HepG2 (cell line): Measurements from ENCODE around the gene PPFIA4. TPM values are rescaled to one million over a fixed set of nuclear protein-coding genes. Genes with fewer than 3 reads are reported as not detected.

Experiments used
- ATAC-seq: fragments of 200-7000 bp; cut with Tn5 transposase; 3 replicates; pipeline ENCODE4 v1.9.1; 2020; ENCODE audit warnings: mild to moderate bottlenecking, moderate library complexity
- BruUV-seq: library from RNA; stranded (reverse); fragments of 400-500 nt; replicated peaks from 2 replicates; lab custom pipeline; 2021; lab: Mats Ljungman, UMichigan
- CTCF ChIA-PET: fragments of 300-600 bp; formaldehyde crosslinking; extraction: SDS; loops from one replicate; lab custom pipeline; 2021; ENCODE audit warnings: low total read pairs, inconsistent platforms, low intra/inter-chr PET ratio; lab: Yijun Ruan, JAX
- POLR2A ChIA-PET: fragments of 350-600 bp; sonication (Branson Sonifier 250); formaldehyde crosslinking; loops from one replicate; lab custom pipeline; 2020; ENCODE audit warnings: antibody characterized with exemption, inconsistent platforms; lab: Yijun Ruan, JAX
- DNase-seq: peaks from one replicate; pipeline ENCODE4 v3.0.0-alpha.2; 2015; ENCODE audit warnings: low spot score
- FAIRE-seq: peaks from 3 replicates; lab custom pipeline; 2011; peaks lifted over from hg19 to GRCh38; lab: Jason Lieb, UNC
- H2AFZ ChIP-seq: one replicate; pipeline ENCODE4 v1.6.1; 2011; ENCODE audit warnings: low read length, inconsistent platforms
- H3K27ac ChIP-seq: fragments of 300-600 bp; 3 replicates; pipeline ENCODE4 v1.8.0; 2011; ENCODE audit warnings: mixed run types, mild to moderate bottlenecking, mixed read lengths, low read length, inconsistent platforms; ENCODE audit not compliant: insufficient read depth; ENCODE audit errors: extremely low read length
- H3K27me3 ChIP-seq, 2 experiments: fragments of 200-600 bp in 1 of 2; 2 replicates in 1 of 2; 3 replicates in 1 of 2; pipeline versions ENCODE4 v1.6.0 to v1.8.0; 2011; ENCODE audit warnings: low read length in 2 of 2, mild to moderate bottlenecking in 2 of 2, moderate library complexity in 2 of 2, inconsistent platforms in 1 of 2; ENCODE audit not compliant: insufficient read depth in 2 of 2, control insufficient read depth in 1 of 2
- H3K36me3 ChIP-seq, 2 experiments: fragments of 200-600 bp in 1 of 2; replicated peaks in 1 of 2; 2 replicates in 1 of 2; 3 replicates in 1 of 2; pipeline versions ENCODE4 v1.5.1 to v1.8.0; 2011; ENCODE audit warnings: low read length in 2 of 2, inconsistent platforms in 1 of 2; ENCODE audit not compliant: insufficient read depth in 2 of 2, control insufficient read depth in 1 of 2
- H3K4me1 ChIP-seq: 2 replicates; pipeline ENCODE4 v1.5.1; 2012; ENCODE audit warnings: low read length, inconsistent platforms; ENCODE audit not compliant: insufficient read depth
- H3K4me2 ChIP-seq: 2 replicates; pipeline ENCODE4 v1.6.0; 2011; ENCODE audit warnings: low read depth, low read length, inconsistent platforms
- H3K4me3 ChIP-seq, 3 experiments: fragments of 200-600 bp in 1 of 3; sonication (generic), shearing (Covaris generic) in 1 of 3; replicated peaks in 1 of 3; 2 replicates each; pipeline ENCODE4 v1.5.1; 2011 to 2016; ENCODE audit warnings: low read length in 3 of 3, inconsistent platforms in 2 of 3, low read depth in 2 of 3, mild to moderate bottlenecking in 2 of 3, control low read depth in 1 of 3, mixed read lengths in 1 of 3; ENCODE audit not compliant: insufficient read depth in 1 of 3
- H3K79me2 ChIP-seq: one replicate; pipeline ENCODE4 v1.6.1; 2011; ENCODE audit warnings: low read length, inconsistent platforms; ENCODE audit not compliant: insufficient read depth
- H3K9ac ChIP-seq: 2 replicates; pipeline ENCODE4 v1.6.0; 2011; ENCODE audit warnings: mild to moderate bottlenecking, low read depth, low read length, inconsistent platforms; ENCODE audit not compliant: insufficient read depth
- H3K9me3 ChIP-seq: 2 replicates; pipeline ENCODE4 v1.5.1; 2012; ENCODE audit warnings: mild to moderate bottlenecking, low read length
- H4K20me1 ChIP-seq: 2 replicates; pipeline ENCODE4 v1.6.0; 2011; ENCODE audit warnings: inconsistent platforms, mild to moderate bottlenecking, low read length, moderate library complexity; ENCODE audit not compliant: insufficient read depth
- GFI1 ChIP-seq: sonication (generic); formaldehyde crosslinking; IDR thresholded peaks from 2 replicates; pipeline ENCODE4 v1.5.0; 2020; ENCODE audit warnings: missing genetic modification reagents, mild to moderate bottlenecking, borderline replicate concordance
- IKZF4 ChIP-seq: sonication (generic); formaldehyde crosslinking; IDR thresholded peaks from 2 replicates; pipeline ENCODE4 v1.5.1; 2020; ENCODE audit warnings: borderline replicate concordance, mild to moderate bottlenecking, low read depth, missing genetic modification reagents; ENCODE audit errors: not compliant biosample characterization
- SMAD9 ChIP-seq: sonication (generic); formaldehyde crosslinking; IDR thresholded peaks from 2 replicates; pipeline ENCODE4 v1.5.1; 2020; ENCODE audit warnings: mild to moderate bottlenecking, missing genetic modification reagents
- SP140L ChIP-seq: sonication (generic); formaldehyde crosslinking; IDR thresholded peaks from 2 replicates; pipeline ENCODE4 v1.4.0; 2020; ENCODE audit warnings: missing genetic modification reagents, borderline replicate concordance
- ZMYM2 ChIP-seq: sonication (generic); formaldehyde crosslinking; IDR thresholded peaks from 2 replicates; pipeline ENCODE4 v1.8.0; 2022; ENCODE audit warnings: mild to moderate bottlenecking, missing genetic modification reagents
- ZNF484 ChIP-seq: sonication (generic); formaldehyde crosslinking; IDR thresholded peaks from 2 replicates; pipeline ENCODE4 v1.5.1; 2020; ENCODE audit warnings: mild to moderate bottlenecking, low read depth, missing genetic modification reagents, borderline replicate concordance
- WGBS: methylation state at CpG from one replicate; pipeline ENCODE4 v1.1.6; 2017; ENCODE audit warnings: low lambda C conversion rate; 5-methylcytosine and 5-hydroxymethylcytosine counted together
- in situ Hi-C: cut with HindIII; loops from 2 replicates; pipeline ENCODE4 v1.10.0; 2017; ENCODE audit warnings: low pct_unique_long_range_greater_than_20kb; ENCODE audit not compliant: extremely low pct_ligation_motif_present
- intact Hi-C: fragments of 100-400 bp; cut with micrococcal nuclease; formaldehyde crosslinking; loops from one replicate; pipeline ENCODE4 v1.10.0; 2022; ENCODE audit not compliant: unreplicated experiment
- polyA plus RNA-seq, 8 experiments: library from polyadenylated mRNA; depleted of rRNA in 3 of 8; stranded (reverse) in 7 of 8; unstranded in 1 of 8; fragments of >200 nt; fragmentation: Illumina TruSeq in 4 of 8; extraction: Trizol in 4 of 8; gene quantifications; 2 replicates each; pipeline versions ENCODE4 v1.2.1 to v1.2.3, GENCODE V29; 2011 to 2016; ENCODE audit warnings: low read depth in 4 of 8, missing spikeins in 1 of 8, mixed read lengths in 1 of 8; ENCODE audit not compliant: insufficient read depth in 1 of 8
- total RNA-seq, 5 experiments: library from RNA; depleted of rRNA; stranded (reverse); fragments of >200 nt; fragmentation: Illumina TruSeq; extraction: Trizol; gene quantifications; 2 replicates each; pipeline ENCODE4 v1.2.3, GENCODE V29; 2016; ENCODE audit warnings: low read depth in 1 of 5
- TF ChIP-seq, protein P1 (sequence below): sonication (generic); formaldehyde crosslinking; IDR thresholded peaks from 2 replicates; pipeline ENCODE4 v1.8.1; 2023; ENCODE audit warnings: mild to moderate bottlenecking, moderate library complexity, missing genetic modification reagents
- TF ChIP-seq, protein P2 (sequence below): sonication (generic); formaldehyde crosslinking; IDR thresholded peaks from 2 replicates; pipeline ENCODE4 v1.5.0; 2020; ENCODE audit warnings: missing genetic modification reagents
- TF ChIP-seq, protein P3 (sequence below): sonication (generic); formaldehyde crosslinking; IDR thresholded peaks from 2 replicates; pipeline ENCODE4 v1.9.0; 2022; ENCODE audit warnings: missing genetic modification reagents, mild to moderate bottlenecking, borderline replicate concordance
- TF ChIP-seq, protein P4 (sequence below): sonication (generic); formaldehyde crosslinking; IDR thresholded peaks from 2 replicates; pipeline ENCODE4 v1.4.0; 2020; ENCODE audit warnings: missing genetic modification reagents
- TF ChIP-seq, protein P5 (sequence below): sonication (generic); formaldehyde crosslinking; IDR thresholded peaks from 2 replicates; pipeline ENCODE4 v1.9.0; 2021; ENCODE audit warnings: missing genetic modification reagents, mild to moderate bottlenecking, borderline replicate concordance
- TF ChIP-seq, protein P6 (sequence below): sonication (generic); formaldehyde crosslinking; IDR thresholded peaks from 2 replicates; pipeline ENCODE4 v1.4.0; 2020; ENCODE audit warnings: missing genetic modification reagents, borderline replicate concordance

Gene PPFIA4
- total and polyA plus RNA-seq, 2 of the 13 experiments (the other 11 are each of a cell fraction or from before 2014, with no cell fraction given), result 6.4 TPM; not detected in 1

DNA sequence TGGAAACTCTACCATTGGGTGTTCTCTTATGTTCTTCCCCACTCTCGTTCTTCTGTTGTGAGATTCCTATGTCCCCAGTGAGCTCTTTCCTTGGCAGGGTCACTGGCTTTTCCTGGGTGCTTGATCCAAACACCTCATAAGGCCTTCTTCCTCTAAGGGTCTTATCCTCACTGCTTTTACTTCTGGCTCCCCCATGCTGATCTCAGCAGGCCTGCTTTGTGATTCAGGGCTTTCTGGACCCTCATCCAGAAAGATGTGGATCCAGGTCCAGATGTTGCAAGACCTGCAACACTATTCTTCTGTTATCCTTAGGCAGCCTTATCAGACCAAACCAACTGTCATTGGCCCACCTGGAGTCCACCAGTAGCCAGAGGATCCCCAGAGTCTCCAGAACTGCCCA lies 70.7 kb downstream of the PPFIA4 start:
- POLR2A ChIA-PET, result no interaction called here
- intact Hi-C loops, result no loop called here
- Histone ChIP-seq H3K4me1 (peaks cover 5% of the 10 kb centered on the region), H3K36me3 (no peaks in the 10 kb centered on the region), H3K4me2 (no peak overlapping the region), H3K27me3 (no peaks in the 10 kb centered on the region; a peak in 1 of 5 replicates), H3K9ac (no peak overlapping the region), H3K27ac (no peak overlapping the region), H2AFZ (no peak overlapping the region), H3K4me3 (no peak overlapping the region), H3K79me2 (no peaks in the 10 kb centered on the region), H3K9me3 (peaks cover 13% of the 10 kb centered on the region; the same call in 1 of the 2 replicates), H4K20me1 (no peaks in the 10 kb centered on the region)
- CTCF ChIA-PET, result no interaction called here
- FAIRE-seq (no peak), ATAC-seq (no peak), DNase-seq (no peak)
- no TSS peak for BruUV-seq
- WGBS, result 0% methylated on average over 1 of the region's 1 CpG
- in situ Hi-C loops, result no loop called here
- TF ChIP-seq, protein P1, sequence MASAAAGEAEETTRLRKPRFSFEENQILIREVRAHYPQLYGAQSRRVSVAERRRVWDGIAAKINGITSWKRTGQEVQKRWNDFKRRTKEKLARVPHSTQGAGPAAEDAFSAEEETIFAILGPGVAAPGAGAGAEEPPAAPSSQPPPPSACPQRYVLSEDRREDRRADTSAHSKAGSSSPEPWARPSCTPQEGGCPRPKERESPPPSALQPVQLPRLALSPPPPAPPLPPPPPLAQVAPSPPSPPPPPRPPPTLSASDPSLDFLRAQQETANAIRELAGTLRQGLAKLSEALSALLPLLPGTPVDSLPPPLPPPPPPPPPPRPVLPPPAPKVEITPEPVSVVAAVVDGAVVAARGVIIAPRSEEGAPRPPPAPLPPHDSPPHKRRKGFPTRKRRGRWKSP (CRISPR knock-in tag), result no peak
- no peak for TF ChIP-seq IKZF4 (CRISPR knock-in tag)
- TF ChIP-seq ZMYM2 (CRISPR knock-in tag), result no peak
- no peak for TF ChIP-seq SP140L (CRISPR knock-in tag)
- no peak for TF ChIP-seq ZNF484 (CRISPR knock-in tag)
- TF ChIP-seq, protein P2, sequence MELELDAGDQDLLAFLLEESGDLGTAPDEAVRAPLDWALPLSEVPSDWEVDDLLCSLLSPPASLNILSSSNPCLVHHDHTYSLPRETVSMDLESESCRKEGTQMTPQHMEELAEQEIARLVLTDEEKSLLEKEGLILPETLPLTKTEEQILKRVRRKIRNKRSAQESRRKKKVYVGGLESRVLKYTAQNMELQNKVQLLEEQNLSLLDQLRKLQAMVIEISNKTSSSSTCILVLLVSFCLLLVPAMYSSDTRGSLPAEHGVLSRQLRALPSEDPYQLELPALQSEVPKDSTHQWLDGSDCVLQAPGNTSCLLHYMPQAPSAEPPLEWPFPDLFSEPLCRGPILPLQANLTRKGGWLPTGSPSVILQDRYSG (CRISPR knock-in tag), result no peak
- TF ChIP-seq, protein P3, sequence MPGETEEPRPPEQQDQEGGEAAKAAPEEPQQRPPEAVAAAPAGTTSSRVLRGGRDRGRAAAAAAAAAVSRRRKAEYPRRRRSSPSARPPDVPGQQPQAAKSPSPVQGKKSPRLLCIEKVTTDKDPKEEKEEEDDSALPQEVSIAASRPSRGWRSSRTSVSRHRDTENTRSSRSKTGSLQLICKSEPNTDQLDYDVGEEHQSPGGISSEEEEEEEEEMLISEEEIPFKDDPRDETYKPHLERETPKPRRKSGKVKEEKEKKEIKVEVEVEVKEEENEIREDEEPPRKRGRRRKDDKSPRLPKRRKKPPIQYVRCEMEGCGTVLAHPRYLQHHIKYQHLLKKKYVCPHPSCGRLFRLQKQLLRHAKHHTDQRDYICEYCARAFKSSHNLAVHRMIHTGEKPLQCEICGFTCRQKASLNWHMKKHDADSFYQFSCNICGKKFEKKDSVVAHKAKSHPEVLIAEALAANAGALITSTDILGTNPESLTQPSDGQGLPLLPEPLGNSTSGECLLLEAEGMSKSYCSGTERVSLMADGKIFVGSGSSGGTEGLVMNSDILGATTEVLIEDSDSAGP, result no peak
- TF ChIP-seq, protein P4, sequence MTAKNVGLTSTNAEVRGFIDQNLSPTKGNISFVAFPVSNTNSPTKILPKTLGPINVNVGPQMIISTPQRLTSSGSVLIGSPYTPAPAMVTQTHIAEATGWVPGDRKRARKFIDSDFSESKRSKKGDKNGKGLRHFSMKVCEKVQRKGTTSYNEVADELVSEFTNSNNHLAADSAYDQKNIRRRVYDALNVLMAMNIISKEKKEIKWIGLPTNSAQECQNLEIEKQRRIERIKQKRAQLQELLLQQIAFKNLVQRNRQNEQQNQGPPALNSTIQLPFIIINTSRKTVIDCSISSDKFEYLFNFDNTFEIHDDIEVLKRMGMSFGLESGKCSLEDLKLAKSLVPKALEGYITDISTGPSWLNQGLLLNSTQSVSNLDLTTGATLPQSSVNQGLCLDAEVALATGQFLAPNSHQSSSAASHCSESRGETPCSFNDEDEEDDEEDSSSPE (CRISPR knock-in tag), result no peak
- TF ChIP-seq, protein P5, sequence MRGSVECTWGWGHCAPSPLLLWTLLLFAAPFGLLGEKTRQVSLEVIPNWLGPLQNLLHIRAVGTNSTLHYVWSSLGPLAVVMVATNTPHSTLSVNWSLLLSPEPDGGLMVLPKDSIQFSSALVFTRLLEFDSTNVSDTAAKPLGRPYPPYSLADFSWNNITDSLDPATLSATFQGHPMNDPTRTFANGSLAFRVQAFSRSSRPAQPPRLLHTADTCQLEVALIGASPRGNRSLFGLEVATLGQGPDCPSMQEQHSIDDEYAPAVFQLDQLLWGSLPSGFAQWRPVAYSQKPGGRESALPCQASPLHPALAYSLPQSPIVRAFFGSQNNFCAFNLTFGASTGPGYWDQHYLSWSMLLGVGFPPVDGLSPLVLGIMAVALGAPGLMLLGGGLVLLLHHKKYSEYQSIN, result no peak
- no peak for TF ChIP-seq SMAD9
- TF ChIP-seq, protein P6, sequence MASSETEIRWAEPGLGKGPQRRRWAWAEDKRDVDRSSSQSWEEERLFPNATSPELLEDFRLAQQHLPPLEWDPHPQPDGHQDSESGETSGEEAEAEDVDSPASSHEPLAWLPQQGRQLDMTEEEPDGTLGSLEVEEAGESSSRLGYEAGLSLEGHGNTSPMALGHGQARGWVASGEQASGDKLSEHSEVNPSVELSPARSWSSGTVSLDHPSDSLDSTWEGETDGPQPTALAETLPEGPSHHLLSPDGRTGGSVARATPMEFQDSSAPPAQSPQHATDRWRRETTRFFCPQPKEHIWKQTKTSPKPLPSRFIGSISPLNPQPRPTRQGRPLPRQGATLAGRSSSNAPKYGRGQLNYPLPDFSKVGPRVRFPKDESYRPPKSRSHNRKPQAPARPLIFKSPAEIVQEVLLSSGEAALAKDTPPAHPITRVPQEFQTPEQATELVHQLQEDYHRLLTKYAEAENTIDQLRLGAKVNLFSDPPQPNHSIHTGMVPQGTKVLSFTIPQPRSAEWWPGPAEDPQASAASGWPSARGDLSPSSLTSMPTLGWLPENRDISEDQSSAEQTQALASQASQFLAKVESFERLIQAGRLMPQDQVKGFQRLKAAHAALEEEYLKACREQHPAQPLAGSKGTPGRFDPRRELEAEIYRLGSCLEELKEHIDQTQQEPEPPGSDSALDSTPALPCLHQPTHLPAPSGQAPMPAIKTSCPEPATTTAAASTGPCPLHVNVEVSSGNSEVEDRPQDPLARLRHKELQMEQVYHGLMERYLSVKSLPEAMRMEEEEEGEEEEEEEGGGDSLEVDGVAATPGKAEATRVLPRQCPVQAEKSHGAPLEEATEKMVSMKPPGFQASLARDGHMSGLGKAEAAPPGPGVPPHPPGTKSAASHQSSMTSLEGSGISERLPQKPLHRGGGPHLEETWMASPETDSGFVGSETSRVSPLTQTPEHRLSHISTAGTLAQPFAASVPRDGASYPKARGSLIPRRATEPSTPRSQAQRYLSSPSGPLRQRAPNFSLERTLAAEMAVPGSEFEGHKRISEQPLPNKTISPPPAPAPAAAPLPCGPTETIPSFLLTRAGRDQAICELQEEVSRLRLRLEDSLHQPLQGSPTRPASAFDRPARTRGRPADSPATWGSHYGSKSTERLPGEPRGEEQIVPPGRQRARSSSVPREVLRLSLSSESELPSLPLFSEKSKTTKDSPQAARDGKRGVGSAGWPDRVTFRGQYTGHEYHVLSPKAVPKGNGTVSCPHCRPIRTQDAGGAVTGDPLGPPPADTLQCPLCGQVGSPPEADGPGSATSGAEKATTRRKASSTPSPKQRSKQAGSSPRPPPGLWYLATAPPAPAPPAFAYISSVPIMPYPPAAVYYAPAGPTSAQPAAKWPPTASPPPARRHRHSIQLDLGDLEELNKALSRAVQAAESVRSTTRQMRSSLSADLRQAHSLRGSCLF (CRISPR knock-in tag), result no peak
- TF ChIP-seq GFI1 (CRISPR knock-in tag), result no peak
